CD4-positive, alpha-beta T cell treated with Interleukin-4 for 4 hours (primary cell): ENCODE measurements around the gene TRHDE.
"Not testable (repeated sequence)": the region's sequence is repeated elsewhere in the genome, so short reads cannot be mapped to it uniquely, and the experiment has no call there.

Experiments used
- DNase-seq: peaks from one replicate; pipeline ENCODE4 v3.0.0-alpha.2; 2020

The TRHDE gene

GRCh38 chr12:72453550-72453949, 181.4 kb downstream of the TRHDE start:
- no peak for DNase-seq

GRCh38 chr12:72464471-72464870, 192.3 kb downstream of the TRHDE start:
- no peak for DNase-seq

- no peak for DNase-seq
Measured at GRCh38 chr12:72465155-72465554, 193.0 kb downstream of the TRHDE start.

GRCh38 chr12:72465940-72466630, 193.9 kb downstream of the TRHDE start:
- DNase-seq: no peak

GRCh38 chr12:72467985-72468384, 195.8 kb downstream of the TRHDE start:
- no peak for DNase-seq

GRCh38 chr12:72468505-72468904, 196.3 kb downstream of the TRHDE start:
- DNase-seq: no peak

GRCh38 chr12:72471806-72472205, 199.6 kb downstream of the TRHDE start:
- no peak for DNase-seq

- DNase-seq: no peak
Measured at GRCh38 chr12:72472350-72472749, 200.2 kb downstream of the TRHDE start.

- no peak for DNase-seq
Measured at GRCh38 chr12:72476301-72476700, 204.1 kb downstream of the TRHDE start.

GRCh38 chr12:72485017-72485701, 213.0 kb downstream of the TRHDE start:
- DNase-seq: no peak

GRCh38 chr12:72491426-72491825, 219.3 kb downstream of the TRHDE start:
- DNase-seq: no peak

- no peak for DNase-seq
Measured at GRCh38 chr12:72493407-72493806, 221.2 kb downstream of the TRHDE start.

- DNase-seq: no peak
Measured at GRCh38 chr12:72498354-72498753, 226.2 kb downstream of the TRHDE start.

GRCh38 chr12:72499244-72499643, 227.1 kb downstream of the TRHDE start:
- DNase-seq: no peak

GRCh38 chr12:72502546-72502945, 230.4 kb downstream of the TRHDE start:
- DNase-seq: no peak

- DNase-seq: no peak
Measured at GRCh38 chr12:72505227-72505626, 233.1 kb downstream of the TRHDE start.

GRCh38 chr12:72509891-72510290, 237.7 kb downstream of the TRHDE start:
- DNase-seq: no peak

- no peak for DNase-seq
Measured at GRCh38 chr12:72510772-72511171, 238.6 kb downstream of the TRHDE start.

- DNase-seq: no peak
Measured at GRCh38 chr12:72511498-72511897, 239.3 kb downstream of the TRHDE start.

- no peak for DNase-seq
Measured at GRCh38 chr12:72511906-72512305, 239.7 kb downstream of the TRHDE start.

GRCh38 chr12:72520044-72520678, 248.0 kb downstream of the TRHDE start:
- DNase-seq: not testable (repeated sequence)

GRCh38 chr12:72521326-72521725, 249.2 kb downstream of the TRHDE start:
- DNase-seq: no peak

GRCh38 chr12:72522411-72522810, 250.2 kb downstream of the TRHDE start:
- DNase-seq: no peak

GRCh38 chr12:72523754-72524153, 251.6 kb downstream of the TRHDE start:
- DNase-seq: no peak
